ENCODE measurements around the gene SPON1.

SPON1 gene

GRCh38 chr11:14223636-14224288 is 261.2 kb downstream of the SPON1 start:
- ChIA-PET CTCF (no interaction called here), POLR2A (no interaction called here)
- TF ChIP-seq TARDBP (IDR thresholded peaks at IDR 0.05) (no peak), SP1 (IDR thresholded peaks at IDR 0.05) (no peak), BHLHE40 (IDR thresholded peaks at IDR 0.05; ENCODE audit: borderline replicate concordance) (no peak)
- no peak for DNase-seq (ENCODE audit: extremely low spot score)

- DNase-seq (ENCODE audit: extremely low spot score), result no peak
- POLR2A ChIA-PET, result no interaction called here
- CTCF ChIA-PET, result no interaction called here
- TF ChIP-seq CTBP1 (IDR thresholded peaks at IDR 0.05; ENCODE audit: borderline replicate concordance) (no peak), TARDBP (IDR thresholded peaks at IDR 0.05) (no peak), SUZ12 (IDR thresholded peaks at IDR 0.05) (no peak), ARNT (IDR thresholded peaks at IDR 0.05) (no peak), PKNOX1 (IDR thresholded peaks at IDR 0.05) (no peak), ELF4 (IDR thresholded peaks at IDR 0.05) (no peak), SP1 (IDR thresholded peaks at IDR 0.05) (no peak), LEF1 (IDR thresholded peaks at IDR 0.05; ENCODE audit: borderline replicate concordance) (no peak), FOXA1 (IDR thresholded peaks at IDR 0.05) (no peak), NFRKB (IDR thresholded peaks at IDR 0.05) (no peak), ZNF384 (IDR thresholded peaks at IDR 0.05) (no peak), L3MBTL2 (conservative IDR thresholded peaks at IDR 0.05) (no peak), BHLHE40 (IDR thresholded peaks at IDR 0.05; ENCODE audit: borderline replicate concordance) (no peak), HDGF (IDR thresholded peaks at IDR 0.05; ENCODE audit: borderline replicate concordance) (no peak), FOXM1 (IDR thresholded peaks at IDR 0.05; ENCODE audit: borderline replicate concordance) (no peak), FOXK2 (IDR thresholded peaks at IDR 0.05) (no peak)
Observed at GRCh38 chr11:14224395-14224794, 261.9 kb downstream of the SPON1 start.

- CTCF ChIA-PET, result no interaction called here
- POLR2A ChIA-PET, result no interaction called here
- DNase-seq (ENCODE audit: extremely low spot score), result no peak
- no peak for TF ChIP-seq FOXM1 (IDR thresholded peaks at IDR 0.05; ENCODE audit: borderline replicate concordance)
- no peak for TF ChIP-seq SP1 (IDR thresholded peaks at IDR 0.05)
- TF ChIP-seq HDGF (IDR thresholded peaks at IDR 0.05; ENCODE audit: borderline replicate concordance), result no peak
- no peak for TF ChIP-seq ARNT (IDR thresholded peaks at IDR 0.05)
- TF ChIP-seq TARDBP (IDR thresholded peaks at IDR 0.05), result no peak
- TF ChIP-seq NFRKB (IDR thresholded peaks at IDR 0.05), result no peak
- TF ChIP-seq LEF1 (IDR thresholded peaks at IDR 0.05; ENCODE audit: borderline replicate concordance), result no peak
- TF ChIP-seq ELF4 (IDR thresholded peaks at IDR 0.05), result no peak
- no peak for TF ChIP-seq L3MBTL2 (conservative IDR thresholded peaks at IDR 0.05)
- TF ChIP-seq FOXA1 (IDR thresholded peaks at IDR 0.05), result no peak
Observed at GRCh38 chr11:14225666-14226065, 263.1 kb downstream of the SPON1 start.

- POLR2A ChIA-PET, result no interaction called here
Observed at GRCh38 chr11:14228356-14228755, 265.8 kb downstream of the SPON1 start.

GRCh38 chr11:14229472-14229871 is 266.9 kb downstream of the SPON1 start:
- ChIA-PET POLR2A (no interaction called here), CTCF (no interaction called here)

More at GRCh38 chr11:14228356-14228755, 265.8 kb downstream of the SPON1 start:
- TF ChIP-seq SUZ12 (IDR thresholded peaks at IDR 0.05), result no peak
- TF ChIP-seq PKNOX1 (IDR thresholded peaks at IDR 0.05), result no peak
- TF ChIP-seq HDGF (IDR thresholded peaks at IDR 0.05; ENCODE audit: borderline replicate concordance), result no peak
- no peak for TF ChIP-seq FOXK2 (IDR thresholded peaks at IDR 0.05)
- TF ChIP-seq ELF4 (IDR thresholded peaks at IDR 0.05), result no peak
- no peak for DNase-seq (ENCODE audit: extremely low spot score)
- CTCF ChIA-PET, result no interaction called here

GRCh38 chr11:14230407-14230806 is 267.9 kb downstream of the SPON1 start:
- TF ChIP-seq TARDBP (IDR thresholded peaks at IDR 0.05), result no peak
- TF ChIP-seq ZNF384 (IDR thresholded peaks at IDR 0.05), result no peak
- TF ChIP-seq LEF1 (IDR thresholded peaks at IDR 0.05; ENCODE audit: borderline replicate concordance), result no peak
- TF ChIP-seq SP1 (IDR thresholded peaks at IDR 0.05), result no peak
- TF ChIP-seq SUZ12 (IDR thresholded peaks at IDR 0.05), result no peak
- no peak for TF ChIP-seq CTBP1 (IDR thresholded peaks at IDR 0.05; ENCODE audit: borderline replicate concordance)
- TF ChIP-seq L3MBTL2 (conservative IDR thresholded peaks at IDR 0.05), result no peak
- TF ChIP-seq FOXM1 (IDR thresholded peaks at IDR 0.05; ENCODE audit: borderline replicate concordance), result no peak
- no peak for TF ChIP-seq ARNT (IDR thresholded peaks at IDR 0.05)
- TF ChIP-seq ELF4 (IDR thresholded peaks at IDR 0.05), result no peak
- TF ChIP-seq NFRKB (IDR thresholded peaks at IDR 0.05), result no peak
- TF ChIP-seq BHLHE40 (IDR thresholded peaks at IDR 0.05; ENCODE audit: borderline replicate concordance), result no peak
- no peak for TF ChIP-seq FOXA1 (IDR thresholded peaks at IDR 0.05)
- TF ChIP-seq HDGF (IDR thresholded peaks at IDR 0.05; ENCODE audit: borderline replicate concordance), result no peak
- no peak for TF ChIP-seq FOXK2 (IDR thresholded peaks at IDR 0.05)
- TF ChIP-seq PKNOX1 (IDR thresholded peaks at IDR 0.05), result no peak
- no peak for DNase-seq (ENCODE audit: extremely low spot score)
- POLR2A ChIA-PET, result no interaction called here
- CTCF ChIA-PET, result no interaction called here

More at GRCh38 chr11:14229472-14229871, 266.9 kb downstream of the SPON1 start:
- TF ChIP-seq LEF1 (IDR thresholded peaks at IDR 0.05; ENCODE audit: borderline replicate concordance) (no peak), NFRKB (IDR thresholded peaks at IDR 0.05) (no peak), ARNT (IDR thresholded peaks at IDR 0.05) (no peak), FOXM1 (IDR thresholded peaks at IDR 0.05; ENCODE audit: borderline replicate concordance) (no peak), ZNF384 (IDR thresholded peaks at IDR 0.05) (no peak), L3MBTL2 (conservative IDR thresholded peaks at IDR 0.05) (no peak), CTBP1 (IDR thresholded peaks at IDR 0.05; ENCODE audit: borderline replicate concordance) (no peak), FOXK2 (IDR thresholded peaks at IDR 0.05) (no peak), PKNOX1 (IDR thresholded peaks at IDR 0.05) (no peak)
- no peak for DNase-seq (ENCODE audit: extremely low spot score)
